Measurements from ENCODE around the gene DGUOK.

The DGUOK gene

GRCh38 chr2:73961823-73962615 is 35.3 kb downstream of the DGUOK start:
- Histone ChIP-seq H3K27ac (ENCODE audit: low read length, poor library complexity, severe bottlenecking) (no peak overlapping the region), H2AK5ac (ENCODE audit: low read length, severe bottlenecking) (no peak overlapping the region), H3K4ac (ENCODE audit: low read depth in 1 of 2, low read length in 2 of 2) (no peak overlapping the region), H3K36me3 (ENCODE audit: control insufficient read depth in 1 of 2, insufficient read depth in 2 of 2, low read depth in 1 of 2, low read length in 2 of 2) (peaks cover 19 to 32% of the 10 kb centered on the region in 2 experiments), H3K4me1 (ENCODE audit: control insufficient read depth, insufficient read depth, low read depth, low read length) (no peaks in the 10 kb centered on the region), H3K9me3 (ENCODE audit: control insufficient read depth, low read length) (peaks cover 3% of the 10 kb centered on the region), H3K27me3 (ENCODE audit: control insufficient read depth in 1 of 2, insufficient read depth in 1 of 2, low read length in 2 of 2) (no peaks in the 10 kb centered on the region), H3K18ac (ENCODE audit: low read depth in 1 of 2, low read length in 2 of 2) (no peak overlapping the region), H4K8ac (ENCODE audit: low read length) (no peak overlapping the region), H2BK120ac (ENCODE audit: low read depth, low read length) (no peak overlapping the region), H3K14ac (ENCODE audit: low read length in 2 of 2) (no peak overlapping the region), H3K23ac (ENCODE audit: low read length in 2 of 2) (no peak overlapping the region), H3K9ac (ENCODE audit: low read length) (no peak overlapping the region), H2BK5ac (ENCODE audit: low read depth, low read length, poor library complexity, severe bottlenecking) (no peak overlapping the region), H2BK15ac (ENCODE audit: low read depth, poor library complexity, severe bottlenecking) (no peak overlapping the region), H3K4me2 (ENCODE audit: low read length, poor library complexity, severe bottlenecking) (no peak overlapping the region), H3K4me3 (ENCODE audit: insufficient read depth in 1 of 2, low read depth in 1 of 2, low read length in 2 of 2) (no peak overlapping the region), H3K79me1 (replicated peaks; ENCODE audit: low read length, poor library complexity, severe bottlenecking) (peaks cover 11% of the 10 kb centered on the region), H2AFZ (ENCODE audit: low read depth, low read length) (no peak overlapping the region), H2BK12ac (ENCODE audit: low read length in 2 of 2) (no peak overlapping the region), H4K91ac (ENCODE audit: low read length) (no peak overlapping the region)
- WGBS, result 95% methylated on average over 12 of the region's 12 CpGs
- no peak for DNase-seq

GRCh38 chr2:73962798-73963197 is 36.1 kb downstream of the DGUOK start:
- H3K4me3 ChIP-seq (ENCODE audit: insufficient read depth in 1 of 2, low read depth in 1 of 2, low read length in 2 of 2), result no peak overlapping the region
- H3K4ac ChIP-seq (ENCODE audit: low read depth in 1 of 2, low read length in 2 of 2), result no peak overlapping the region
- H3K9me3 ChIP-seq (ENCODE audit: control insufficient read depth, low read length), result peaks cover 3% of the 10 kb centered on the region
- H4K8ac ChIP-seq (ENCODE audit: low read length), result no peak overlapping the region
- H4K91ac ChIP-seq (ENCODE audit: low read length), result no peak overlapping the region
- H3K27ac ChIP-seq (ENCODE audit: low read length, poor library complexity, severe bottlenecking), result no peak overlapping the region
- no peaks in the 10 kb centered on the region for H3K27me3 ChIP-seq (ENCODE audit: control insufficient read depth in 1 of 2, insufficient read depth in 1 of 2, low read length in 2 of 2)
- H2BK15ac ChIP-seq (ENCODE audit: low read depth, poor library complexity, severe bottlenecking), result no peak overlapping the region
- no peak overlapping the region for H3K18ac ChIP-seq (ENCODE audit: low read depth in 1 of 2, low read length in 2 of 2)
- no peak overlapping the region for H2BK12ac ChIP-seq (ENCODE audit: low read length in 2 of 2)
- H3K9ac ChIP-seq (ENCODE audit: low read length), result no peak overlapping the region
- H3K4me1 ChIP-seq (ENCODE audit: control insufficient read depth, insufficient read depth, low read depth, low read length), result no peaks in the 10 kb centered on the region
- peaks cover 16 to 25% of the 10 kb centered on the region in 2 experiments for H3K36me3 ChIP-seq (ENCODE audit: control insufficient read depth in 1 of 2, insufficient read depth in 2 of 2, low read depth in 1 of 2, low read length in 2 of 2)
- no peak overlapping the region for H2AFZ ChIP-seq (ENCODE audit: low read depth, low read length)
- 65% methylated on average over 3 of the region's 5 CpGs for WGBS
- no peak overlapping the region for H3K23ac ChIP-seq (ENCODE audit: low read length in 2 of 2)
- H3K79me1 ChIP-seq (replicated peaks; ENCODE audit: low read length, poor library complexity, severe bottlenecking), result peaks cover 9% of the 10 kb centered on the region
- no peak overlapping the region for H3K14ac ChIP-seq (ENCODE audit: low read length in 2 of 2)
- DNase-seq, result no peak
- no peak overlapping the region for H3K4me2 ChIP-seq (ENCODE audit: low read length, poor library complexity, severe bottlenecking)
- H2BK120ac ChIP-seq (ENCODE audit: low read depth, low read length), result no peak overlapping the region
- no peak overlapping the region for H2BK5ac ChIP-seq (ENCODE audit: low read depth, low read length, poor library complexity, severe bottlenecking)
- H2AK5ac ChIP-seq (ENCODE audit: low read length, severe bottlenecking), result no peak overlapping the region

GRCh38 chr2:73963385-73964120 is 36.9 kb downstream of the DGUOK start:
- Histone ChIP-seq H3K4me2 (ENCODE audit: low read length, poor library complexity, severe bottlenecking) (no peak overlapping the region), H4K91ac (ENCODE audit: low read length) (no peak overlapping the region), H3K9ac (ENCODE audit: low read length) (no peak overlapping the region), H2BK5ac (ENCODE audit: low read depth, low read length, poor library complexity, severe bottlenecking) (no peak overlapping the region), H3K4ac (ENCODE audit: low read depth in 1 of 2, low read length in 2 of 2) (no peak overlapping the region), H3K36me3 (ENCODE audit: control insufficient read depth in 1 of 2, insufficient read depth in 2 of 2, low read depth in 1 of 2, low read length in 2 of 2) (peaks cover 16 to 18% of the 10 kb centered on the region in 2 experiments), H3K79me1 (replicated peaks; ENCODE audit: low read length, poor library complexity, severe bottlenecking) (peaks cover 4% of the 10 kb centered on the region), H3K27ac (ENCODE audit: low read length, poor library complexity, severe bottlenecking) (no peak overlapping the region), H3K9me3 (ENCODE audit: control insufficient read depth, low read length) (peaks cover 3% of the 10 kb centered on the region), H4K8ac (ENCODE audit: low read length) (no peak overlapping the region), H3K4me1 (ENCODE audit: control insufficient read depth, insufficient read depth, low read depth, low read length) (no peaks in the 10 kb centered on the region), H3K27me3 (ENCODE audit: control insufficient read depth in 1 of 2, insufficient read depth in 1 of 2, low read length in 2 of 2) (no peaks in the 10 kb centered on the region), H3K23ac (ENCODE audit: low read length in 2 of 2) (no peak overlapping the region), H2BK12ac (ENCODE audit: low read length in 2 of 2) (no peak overlapping the region), H2BK15ac (ENCODE audit: low read depth, poor library complexity, severe bottlenecking) (no peak overlapping the region), H3K4me3 (ENCODE audit: insufficient read depth in 1 of 2, low read depth in 1 of 2, low read length in 2 of 2) (no peak overlapping the region), H2BK120ac (ENCODE audit: low read depth, low read length) (no peak overlapping the region), H3K18ac (ENCODE audit: low read depth in 1 of 2, low read length in 2 of 2) (no peak overlapping the region), H3K14ac (ENCODE audit: low read length in 2 of 2) (no peak overlapping the region), H2AFZ (ENCODE audit: low read depth, low read length) (no peak overlapping the region), H2AK5ac (ENCODE audit: low read length, severe bottlenecking) (no peak overlapping the region)
- WGBS, result 94% methylated on average over 13 of the region's 13 CpGs
- no peak for DNase-seq

GRCh38 chr2:73964223-73964622 is 37.5 kb downstream of the DGUOK start:
- H3K27ac ChIP-seq (ENCODE audit: low read length, poor library complexity, severe bottlenecking), result no peak overlapping the region
- peak overlapping the region; percentile 20 for H4K8ac ChIP-seq (ENCODE audit: low read length)
- H2BK5ac ChIP-seq (ENCODE audit: low read depth, low read length, poor library complexity, severe bottlenecking), result no peak overlapping the region
- no peaks in the 10 kb centered on the region for H3K4me1 ChIP-seq (ENCODE audit: control insufficient read depth, insufficient read depth, low read depth, low read length)
- no peak overlapping the region for H2AFZ ChIP-seq (ENCODE audit: low read depth, low read length)
- H3K27me3 ChIP-seq (ENCODE audit: control insufficient read depth in 1 of 2, insufficient read depth in 1 of 2, low read length in 2 of 2), result no peaks in the 10 kb centered on the region
- no peak overlapping the region for H3K4me2 ChIP-seq (ENCODE audit: low read length, poor library complexity, severe bottlenecking)
- H2BK12ac ChIP-seq (ENCODE audit: low read length in 2 of 2), result no peak overlapping the region
- H3K4me3 ChIP-seq (ENCODE audit: insufficient read depth in 1 of 2, low read depth in 1 of 2, low read length in 2 of 2), result no peak overlapping the region
- no peak overlapping the region for H3K4ac ChIP-seq (ENCODE audit: low read depth in 1 of 2, low read length in 2 of 2)
- H2BK15ac ChIP-seq (ENCODE audit: low read depth, poor library complexity, severe bottlenecking), result no peak overlapping the region
- no peak overlapping the region for H3K18ac ChIP-seq (ENCODE audit: low read depth in 1 of 2, low read length in 2 of 2)
- no peak overlapping the region for H3K23ac ChIP-seq (ENCODE audit: low read length in 2 of 2)
- no peak overlapping the region for H4K91ac ChIP-seq (ENCODE audit: low read length)
- peaks cover 9 to 11% of the 10 kb centered on the region in 2 experiments for H3K36me3 ChIP-seq (ENCODE audit: control insufficient read depth in 1 of 2, insufficient read depth in 2 of 2, low read depth in 1 of 2, low read length in 2 of 2)
- no peak overlapping the region for H2AK5ac ChIP-seq (ENCODE audit: low read length, severe bottlenecking)
- H3K9ac ChIP-seq (ENCODE audit: low read length), result no peak overlapping the region
- no peak overlapping the region for H2BK120ac ChIP-seq (ENCODE audit: low read depth, low read length)
- 75% methylated on average over 2 of the region's 2 CpGs for WGBS
- H3K9me3 ChIP-seq (ENCODE audit: control insufficient read depth, low read length), result peaks cover 3% of the 10 kb centered on the region
- no peak overlapping the region for H3K14ac ChIP-seq (ENCODE audit: low read length in 2 of 2)
- no peak for DNase-seq
- H3K79me1 ChIP-seq (replicated peaks; ENCODE audit: low read length, poor library complexity, severe bottlenecking), result no peaks in the 10 kb centered on the region

All from mesenchymal stem cell (in vitro differentiated cells and primary cell).